ENCODE results near the gene CD40.

GRCh38 chr20:46121184-46121930, 3.2 kb downstream of the CD40 start:
- TF ChIP-seq CTCF (conservative IDR thresholded peaks at IDR 0.05 in 1 of 2, IDR thresholded peaks at IDR 0.05 in 1 of 2; ENCODE audit: extremely low read depth in 1 of 2, insufficient read depth in 1 of 2, low read depth in 1 of 2, low read length in 2 of 2) (no peak), EZH2 (IDR thresholded peaks at IDR 0.05; ENCODE audit: borderline replicate concordance, low read length) (no peak)

Data from mammary epithelial cell (primary cell).